Loucy (cell line): ENCODE data around the gene FRMD4A.

ENCODE experiments used
- H2AFZ ChIP-seq: fragments of 200-600 bp; sonication (generic); 2 replicates; pipeline ENCODE4 v1.6.0; 2016; ENCODE audit warnings: antibody characterized with exemption, mild to moderate bottlenecking, low read length, moderate library complexity
- H3F3A ChIP-seq: fragments of 200-600 bp; 2 replicates; pipeline ENCODE4 v1.6.0; 2016; ENCODE audit warnings: antibody characterized with exemption, low read depth, mild to moderate bottlenecking
- H3K27me3 ChIP-seq: fragments of 200-600 bp; sonication (generic); 2 replicates; pipeline ENCODE4 v1.6.1; 2014; ENCODE audit warnings: low read length, mild to moderate bottlenecking; ENCODE audit not compliant: insufficient read depth, poor library complexity, severe bottlenecking
- H3K36me3 ChIP-seq: fragments of 200-600 bp; sonication (generic); 2 replicates; pipeline ENCODE4 v1.6.1; 2016; ENCODE audit warnings: low read length; ENCODE audit not compliant: insufficient read depth
- H3K4me1 ChIP-seq: fragments of 200-600 bp; sonication (generic); 2 replicates; pipeline ENCODE4 v1.5.1; 2014; ENCODE audit warnings: low read length, mild to moderate bottlenecking; ENCODE audit not compliant: insufficient read depth, poor library complexity, severe bottlenecking
- H3K4me2 ChIP-seq: fragments of 200-600 bp; sonication (generic); 2 replicates; pipeline ENCODE4 v1.6.0; 2014; ENCODE audit warnings: antibody characterized with exemption, low read length, low read depth, mild to moderate bottlenecking; ENCODE audit not compliant: poor library complexity, severe bottlenecking
- H3K4me3 ChIP-seq: fragments of 200-600 bp; sonication (generic); 2 replicates; pipeline ENCODE4 v1.5.1; 2014; ENCODE audit warnings: low read length, mild to moderate bottlenecking, mixed read lengths; ENCODE audit not compliant: poor library complexity, severe bottlenecking
- H3K79me2 ChIP-seq: fragments of 200-600 bp; sonication (generic); 2 replicates; pipeline ENCODE4 v1.6.1; 2014; ENCODE audit warnings: low read length; ENCODE audit not compliant: insufficient read depth
- H3K9ac ChIP-seq: fragments of 200-600 bp; sonication (generic); 2 replicates; pipeline ENCODE4 v1.6.0; 2014; ENCODE audit warnings: mild to moderate bottlenecking, low read depth, low read length, moderate library complexity; ENCODE audit not compliant: poor library complexity, severe bottlenecking
- H3K9me2 ChIP-seq: fragments of 200-600 bp; sonication (generic); replicated peaks from 2 replicates; pipeline ENCODE4 v1.6.1; 2016; ENCODE audit warnings: low read depth, low read length, mixed read lengths
- H3K9me3 ChIP-seq: fragments of 200-600 bp; sonication (generic); 2 replicates; pipeline ENCODE4 v1.6.1; 2014; ENCODE audit warnings: mild to moderate bottlenecking, antibody characterized with exemption, low read length, low read depth; ENCODE audit not compliant: insufficient read depth
- H4K20me1 ChIP-seq: fragments of 200-600 bp; sonication (generic); 2 replicates; pipeline ENCODE4 v1.6.0; 2014; ENCODE audit warnings: antibody characterized with exemption, low read length, mild to moderate bottlenecking; ENCODE audit not compliant: insufficient read depth, poor library complexity, severe bottlenecking
- EZH2phosphoT487 ChIP-seq: fragments of 200-600 bp; IDR thresholded peaks from 2 replicates; pipeline ENCODE4 v1.6.1; 2018; ENCODE audit warnings: antibody characterized with exemption, mild to moderate bottlenecking, moderate library complexity, borderline replicate concordance
- TF ChIP-seq, protein P1 (sequence below): fragments of 200-600 bp; sonication (generic); conservative IDR thresholded peaks from 2 replicates; pipeline ENCODE4 v1.5.1; 2014; ENCODE audit warnings: mild to moderate bottlenecking, antibody characterized with exemption, low read length

Gene FRMD4A

DNA sequence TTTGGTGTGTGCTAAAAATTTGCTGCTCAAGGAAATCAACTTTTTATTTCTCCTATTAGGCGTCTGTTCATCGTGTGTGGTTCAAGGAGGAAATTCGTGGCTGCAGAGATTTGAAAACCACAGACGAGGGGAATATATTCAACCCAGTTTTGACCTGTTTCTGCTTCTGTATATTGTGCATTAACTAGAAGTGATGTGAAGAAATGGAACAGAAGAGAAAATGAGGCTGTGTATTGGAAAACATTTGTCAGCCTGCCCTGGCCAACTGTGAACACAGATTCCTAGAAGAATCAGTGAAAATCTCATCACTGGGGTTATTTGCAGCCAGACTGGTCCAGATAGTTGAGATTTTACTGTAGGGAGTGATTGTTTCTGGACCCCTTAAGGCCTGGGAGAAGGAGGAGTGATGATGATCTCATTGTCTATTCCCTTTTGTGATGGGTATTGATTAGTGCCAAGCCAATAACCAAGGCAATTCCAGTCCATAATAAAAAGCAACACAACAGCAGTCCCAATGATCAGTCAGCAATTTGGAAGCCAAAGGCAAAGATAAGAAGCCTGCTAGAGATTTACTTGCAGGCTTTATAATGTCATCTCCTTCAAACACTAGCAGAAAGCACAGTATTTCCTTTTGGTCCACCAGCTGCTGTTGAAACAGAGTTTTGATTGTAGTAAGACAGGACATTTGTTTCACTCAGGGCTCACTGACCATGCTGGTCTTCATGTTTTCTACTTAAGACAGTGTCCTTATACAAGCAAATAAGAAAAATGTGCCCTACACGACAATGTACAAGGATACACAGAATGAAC lies 404.5 kb downstream of the FRMD4A start:
- H4K20me1 ChIP-seq: no peaks in the 10 kb centered on the region
- H3K9me2 ChIP-seq: no peaks in the 10 kb centered on the region
- H3K4me3 ChIP-seq: no peak overlapping the region
- H3K36me3 ChIP-seq: no peaks in the 10 kb centered on the region
- H3K4me1 ChIP-seq: no peaks in the 10 kb centered on the region
- H3F3A ChIP-seq: no peaks in the 10 kb centered on the region
- no peaks in the 10 kb centered on the region for H3K27me3 ChIP-seq
- no peak overlapping the region for H3K9ac ChIP-seq
- H2AFZ ChIP-seq: no peak overlapping the region
- no peak for TF ChIP-seq EZH2phosphoT487
- TF ChIP-seq, protein P1, sequence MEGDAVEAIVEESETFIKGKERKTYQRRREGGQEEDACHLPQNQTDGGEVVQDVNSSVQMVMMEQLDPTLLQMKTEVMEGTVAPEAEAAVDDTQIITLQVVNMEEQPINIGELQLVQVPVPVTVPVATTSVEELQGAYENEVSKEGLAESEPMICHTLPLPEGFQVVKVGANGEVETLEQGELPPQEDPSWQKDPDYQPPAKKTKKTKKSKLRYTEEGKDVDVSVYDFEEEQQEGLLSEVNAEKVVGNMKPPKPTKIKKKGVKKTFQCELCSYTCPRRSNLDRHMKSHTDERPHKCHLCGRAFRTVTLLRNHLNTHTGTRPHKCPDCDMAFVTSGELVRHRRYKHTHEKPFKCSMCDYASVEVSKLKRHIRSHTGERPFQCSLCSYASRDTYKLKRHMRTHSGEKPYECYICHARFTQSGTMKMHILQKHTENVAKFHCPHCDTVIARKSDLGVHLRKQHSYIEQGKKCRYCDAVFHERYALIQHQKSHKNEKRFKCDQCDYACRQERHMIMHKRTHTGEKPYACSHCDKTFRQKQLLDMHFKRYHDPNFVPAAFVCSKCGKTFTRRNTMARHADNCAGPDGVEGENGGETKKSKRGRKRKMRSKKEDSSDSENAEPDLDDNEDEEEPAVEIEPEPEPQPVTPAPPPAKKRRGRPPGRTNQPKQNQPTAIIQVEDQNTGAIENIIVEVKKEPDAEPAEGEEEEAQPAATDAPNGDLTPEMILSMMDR: no peak
- no peaks in the 10 kb centered on the region for H3K9me3 ChIP-seq
- H3K79me2 ChIP-seq: no peaks in the 10 kb centered on the region
- H3K4me2 ChIP-seq: no peak overlapping the region

DNA sequence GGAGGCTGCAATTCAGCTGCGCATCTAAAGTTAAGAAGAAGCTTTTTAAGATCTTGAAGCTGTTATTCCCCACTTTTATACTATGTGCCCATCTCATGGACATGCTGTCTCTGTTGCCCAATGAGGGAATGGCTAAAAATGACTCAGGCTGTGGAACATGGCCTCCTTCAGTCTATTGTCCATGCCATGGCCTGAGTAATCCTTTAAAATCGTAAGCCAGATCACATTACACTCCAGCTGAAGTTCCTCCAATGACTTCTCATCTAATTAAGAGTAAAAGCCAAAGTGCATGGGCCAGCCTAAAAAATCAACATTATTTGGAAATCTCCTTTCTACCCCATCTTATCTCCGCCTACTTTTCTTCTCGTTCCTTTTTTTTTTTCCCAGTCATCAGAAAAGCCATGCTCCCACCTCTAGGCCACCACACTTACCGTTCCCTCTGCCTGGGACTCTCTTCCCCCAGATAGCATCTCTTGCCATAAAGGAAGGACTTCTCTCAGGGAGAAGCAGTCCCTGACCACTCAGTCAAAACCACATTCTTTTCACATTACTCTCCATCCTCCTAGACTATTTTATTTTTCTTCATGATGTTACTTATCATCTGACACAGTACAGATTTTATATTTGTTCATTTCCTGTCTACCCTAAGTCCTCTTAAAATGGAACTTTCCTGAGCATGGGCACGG lies 406.5 kb downstream of the FRMD4A start:
- Histone ChIP-seq H3K9me2 (no peaks in the 10 kb centered on the region), H3K4me1 (no peaks in the 10 kb centered on the region), H3K79me2 (no peaks in the 10 kb centered on the region), H3F3A (no peaks in the 10 kb centered on the region), H3K36me3 (no peaks in the 10 kb centered on the region), H4K20me1 (no peaks in the 10 kb centered on the region), H3K27me3 (no peaks in the 10 kb centered on the region), H3K4me3 (no peak overlapping the region), H2AFZ (no peak overlapping the region), H3K4me2 (no peak overlapping the region), H3K9me3 (no peaks in the 10 kb centered on the region), H3K9ac (no peak overlapping the region)
- no peak for TF ChIP-seq EZH2phosphoT487
- TF ChIP-seq, protein P1: no peak

DNA sequence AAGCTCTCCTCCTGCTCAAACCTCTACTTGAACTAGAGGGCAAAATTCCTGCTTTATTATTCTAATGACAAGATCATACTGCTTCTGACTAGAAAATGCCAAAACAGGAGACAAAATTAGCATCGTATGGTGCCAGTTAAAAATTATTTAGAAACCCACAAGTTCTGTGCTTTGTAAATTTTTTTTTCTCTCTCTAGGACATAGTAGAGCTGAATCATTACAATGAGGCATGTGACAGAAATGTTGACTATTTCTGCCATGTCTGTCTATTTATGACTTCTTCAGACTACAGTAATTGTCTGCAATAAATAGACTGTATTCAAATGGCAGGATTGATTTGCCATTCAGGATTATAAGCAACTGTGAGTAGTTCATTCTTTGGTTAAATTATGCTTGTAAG lies 408.1 kb downstream of the FRMD4A start:
- Histone ChIP-seq H3K79me2 (no peaks in the 10 kb centered on the region), H3F3A (no peaks in the 10 kb centered on the region), H3K4me2 (no peak overlapping the region), H4K20me1 (no peaks in the 10 kb centered on the region), H3K4me3 (no peak overlapping the region), H3K9me3 (no peaks in the 10 kb centered on the region), H3K27me3 (no peaks in the 10 kb centered on the region), H3K36me3 (no peaks in the 10 kb centered on the region), H2AFZ (no peak overlapping the region), H3K4me1 (no peaks in the 10 kb centered on the region), H3K9ac (no peak overlapping the region), H3K9me2 (no peaks in the 10 kb centered on the region)
- no peak for TF ChIP-seq EZH2phosphoT487
- TF ChIP-seq, protein P1: no peak
